22Rv1 (cell line): ENCODE measurements around the gene EXOC4.

ENCODE experiments used
- H3K27ac ChIP-seq: fragments of 450-650 bp; 2 replicates; pipeline ENCODE4 v1.5.1; 2017
- CTCF ChIP-seq: fragments of 450-650 bp; IDR thresholded peaks from 2 replicates; pipeline ENCODE4 v1.5.1; 2017; ENCODE audit warnings: mild to moderate bottlenecking
- ZFX ChIP-seq: fragments of 450-650 bp; IDR thresholded peaks from 2 replicates; pipeline ENCODE4 v1.6.1; 2017; ENCODE audit warnings: antibody characterized with exemption, borderline replicate concordance

The EXOC4 gene

GRCh38 chr7:133497061-133497460 is 244.2 kb downstream of the EXOC4 start:
- TF ChIP-seq CTCF (no peak), ZFX (no peak)
- H3K27ac ChIP-seq: no peak overlapping the region

GRCh38 chr7:133501771-133502170 is 248.9 kb downstream of the EXOC4 start:
- no peak overlapping the region for H3K27ac ChIP-seq
- no peak for TF ChIP-seq CTCF
- no peak for TF ChIP-seq ZFX

GRCh38 chr7:133502498-133502897 is 249.6 kb downstream of the EXOC4 start:
- H3K27ac ChIP-seq: no peak overlapping the region
- no peak for TF ChIP-seq CTCF
- no peak for TF ChIP-seq ZFX

GRCh38 chr7:133502972-133503371 is 250.1 kb downstream of the EXOC4 start:
- TF ChIP-seq CTCF (no peak), ZFX (no peak)
- H3K27ac ChIP-seq: no peak overlapping the region

GRCh38 chr7:133504825-133505224 is 251.9 kb downstream of the EXOC4 start:
- H3K27ac ChIP-seq: no peak overlapping the region
- TF ChIP-seq ZFX: no peak
- TF ChIP-seq CTCF: no peak

- TF ChIP-seq CTCF: no peak
- no peak for TF ChIP-seq ZFX
- no peak overlapping the region for H3K27ac ChIP-seq
Observed at GRCh38 chr7:133509822-133510221, 256.9 kb downstream of the EXOC4 start.

- no peak for TF ChIP-seq ZFX
- TF ChIP-seq CTCF: no peak
Observed at GRCh38 chr7:133510326-133511055, 257.6 kb downstream of the EXOC4 start.

More at GRCh38 chr7:133510326-133511055, 257.6 kb downstream of the EXOC4 start:
- H3K27ac ChIP-seq: no peak overlapping the region
